K562 (cell line): Measurements from ENCODE around the gene ZNF613. TPM values are rescaled to one million over a fixed set of nuclear protein-coding genes. Genes with fewer than 3 reads are reported as not detected.

Source experiments
- ATAC-seq: fragments of 200-7000 bp; cut with Tn5 transposase; 3 replicates; pipeline ENCODE4 v1.9.1; 2020; ENCODE audit warnings: moderate library complexity
- BruUV-seq: library from RNA; stranded (reverse); fragments of 400-500 nt; replicated peaks from 2 replicates; lab custom pipeline; 2021; lab: Mats Ljungman, UMichigan
- CTCF ChIA-PET: fragments of 300-600 bp; formaldehyde crosslinking; extraction: SDS; loops from one replicate; lab custom pipeline; 2021; ENCODE audit warnings: low intra/inter-chr PET ratio; lab: Yijun Ruan, JAX
- POLR2A ChIA-PET: fragments of 300-600, 350-650 bp; sonication (Branson Sonifier 250); formaldehyde crosslinking; extraction: SDS; loops from one replicate; lab custom pipeline; 2021; ENCODE audit warnings: antibody characterized with exemption, inconsistent platforms; lab: Yijun Ruan, JAX
- DNase-seq, 4 experiments: peaks; one replicate each; pipeline versions ENCODE4 v3.0.0 to v3.0.0-alpha.2; 2011 to 2018; ENCODE audit warnings: low spot score in 3 of 4, mixed read lengths in 3 of 4; ENCODE audit errors: extremely low read depth in 1 of 4
- FAIRE-seq: peaks from 2 replicates; lab custom pipeline; 2011; peaks lifted over from hg19 to GRCh38; lab: Jason Lieb, UNC
- H2AFZ ChIP-seq: 2 replicates; pipeline ENCODE4 v1.6.0; 2011; ENCODE audit warnings: low read depth, low read length, control low read depth, inconsistent platforms
- H3K27ac ChIP-seq: fragments of 200-600 bp; 3 replicates; pipeline ENCODE4 v1.8.0; 2011; ENCODE audit warnings: low read depth, mild to moderate bottlenecking, control low read depth, inconsistent platforms, low read length, moderate library complexity, mixed read lengths; ENCODE audit errors: extremely low read depth
- H3K27me3 ChIP-seq, 2 experiments: fragments of 300-600 bp in 1 of 2; 2 replicates in 1 of 2; 3 replicates in 1 of 2; pipeline versions ENCODE4 v1.6.0 to v1.8.0; 2011; ENCODE audit warnings: inconsistent platforms in 2 of 2, low read length in 2 of 2, mild to moderate bottlenecking in 1 of 2, mixed read lengths in 1 of 2, moderate library complexity in 1 of 2; ENCODE audit not compliant: control insufficient read depth in 2 of 2, insufficient read depth in 2 of 2
- H3K36me3 ChIP-seq: fragments of 300-600 bp; 3 replicates; pipeline ENCODE4 v1.8.0; 2011; ENCODE audit warnings: mild to moderate bottlenecking, low read length, inconsistent platforms; ENCODE audit not compliant: control insufficient read depth, insufficient read depth
- H3K4me1 ChIP-seq, 2 experiments: fragments of 200-600 bp in 1 of 2; replicated peaks in 1 of 2; 2 replicates in 1 of 2; 3 replicates in 1 of 2; pipeline versions ENCODE4 v1.5.1 to v1.8.0; 2011; ENCODE audit warnings: inconsistent platforms in 2 of 2, low read length in 2 of 2, mild to moderate bottlenecking in 1 of 2, mixed read lengths in 1 of 2, moderate library complexity in 1 of 2; ENCODE audit not compliant: control insufficient read depth in 2 of 2, insufficient read depth in 2 of 2
- H3K4me2 ChIP-seq: 2 replicates; pipeline ENCODE4 v1.6.1; 2011; ENCODE audit warnings: low read length, control low read depth, inconsistent platforms, mixed read lengths; ENCODE audit not compliant: insufficient read depth
- H3K4me3 ChIP-seq: fragments of 200-600 bp; sonication (generic), shearing (Covaris generic); 2 replicates; pipeline ENCODE4 v1.5.1; 2016; ENCODE audit warnings: control low read depth, inconsistent platforms
- H3K79me2 ChIP-seq: fragments of 200-600 bp; 3 replicates; pipeline ENCODE4 v1.8.0; 2011; ENCODE audit warnings: low read length, inconsistent platforms; ENCODE audit not compliant: control insufficient read depth, insufficient read depth
- H3K9ac ChIP-seq, 2 experiments: 2 replicates each; pipeline versions ENCODE4 v1.6.0 to v1.6.1; 2011; ENCODE audit warnings: low read depth in 2 of 2, low read length in 2 of 2, control low read depth in 1 of 2, inconsistent platforms in 1 of 2, mild to moderate bottlenecking in 1 of 2, mixed read lengths in 1 of 2; ENCODE audit not compliant: insufficient read depth in 1 of 2
- H3K9me1 ChIP-seq: one replicate; pipeline ENCODE4 v1.6.0; 2011; ENCODE audit warnings: inconsistent platforms, mild to moderate bottlenecking, low read length, moderate library complexity; ENCODE audit not compliant: control insufficient read depth, insufficient read depth
- H3K9me3 ChIP-seq: replicated peaks from 2 replicates; pipeline ENCODE4 v1.5.1; 2011; ENCODE audit warnings: low read depth, low read length, inconsistent platforms; ENCODE audit not compliant: control insufficient read depth, insufficient read depth
- H4K20me1 ChIP-seq: replicated peaks from 2 replicates; pipeline ENCODE4 v1.6.1; 2011; ENCODE audit warnings: low read length, inconsistent platforms, mixed read lengths; ENCODE audit not compliant: control insufficient read depth, insufficient read depth
- CBFA2T2 ChIP-seq: fragments of 450-650 bp; conservative IDR thresholded peaks from 2 replicates; pipeline ENCODE4 v1.6.1; 2017; ENCODE audit warnings: mild to moderate bottlenecking
- CCNT2 ChIP-seq: IDR thresholded peaks from 2 replicates; pipeline ENCODE4 v1.6.1; 2011; ENCODE audit warnings: borderline replicate concordance, low read depth, mild to moderate bottlenecking, moderate library complexity, mixed read lengths, low read length; ENCODE audit not compliant: insufficient read length; ENCODE audit errors: extremely low read depth
- CEBPB ChIP-seq: fragments of 450-650 bp; IDR thresholded peaks from 2 replicates; pipeline ENCODE4 v1.6.1; 2016; ENCODE audit warnings: missing genetic modification characterization, missing compliant biosample characterization
- CREM ChIP-seq: IDR thresholded peaks from 2 replicates; pipeline ENCODE4 v1.6.1; 2014; ENCODE audit warnings: antibody characterized with exemption, low read depth
- FOS ChIP-seq: IDR thresholded peaks from 3 replicates; pipeline ENCODE4 v1.6.1; 2011; ENCODE audit not compliant: insufficient read length; ENCODE audit errors: extremely low read depth
- FOXJ2 ChIP-seq: fragments of 200-800 bp; sonication (Bioruptor generic); IDR thresholded peaks from 2 replicates; pipeline ENCODE4 v1.6.1; 2016; ENCODE audit warnings: missing genetic modification characterization, missing compliant biosample characterization
- KDM4B ChIP-seq, 2 experiments: fragments of 450-650 bp in 1 of 2; sonication (generic) in 1 of 2; IDR thresholded peaks; 2 replicates each; pipeline ENCODE4 v1.6.1; 2016 to 2017; ENCODE audit warnings: borderline replicate concordance in 2 of 2, antibody characterized with exemption in 1 of 2, low read depth in 1 of 2, mild to moderate bottlenecking in 1 of 2
- MCM3 ChIP-seq: fragments of 450-650 bp; IDR thresholded peaks from 2 replicates; pipeline ENCODE4 v1.6.1; 2016
- NELFE ChIP-seq: IDR thresholded peaks from 2 replicates; pipeline ENCODE4 v1.6.1; 2011; ENCODE audit warnings: mild to moderate bottlenecking; ENCODE audit not compliant: insufficient read depth, insufficient read length
- PPARD ChIP-seq: fragments of 250-450 bp; sonication (Bioruptor Pico); IDR thresholded peaks from 2 replicates; pipeline ENCODE4 v1.8.0; 2022; ENCODE audit warnings: inconsistent platforms, mild to moderate bottlenecking, moderate library complexity
- TFAM ChIP-seq: fragments of 250-450 bp; sonication (Bioruptor Pico); conservative IDR thresholded peaks from 2 replicates; pipeline ENCODE4 v1.5.0; 2021; ENCODE audit warnings: mild to moderate bottlenecking, moderate library complexity
- USF1 ChIP-seq: sonication (generic); formaldehyde crosslinking; IDR thresholded peaks from 2 replicates; pipeline ENCODE4 v1.9.0; 2022; ENCODE audit warnings: mild to moderate bottlenecking, missing genetic modification reagents
- ZFP30 ChIP-seq: fragments of 250-450 bp; sonication (Bioruptor Pico); IDR thresholded peaks from 2 replicates; pipeline ENCODE4 v1.8.0; 2022; ENCODE audit warnings: moderate library complexity, mild to moderate bottlenecking, inconsistent platforms, borderline replicate concordance
- ZHX1 ChIP-seq: fragments of 150-350 bp; conservative IDR thresholded peaks from 2 replicates; pipeline ENCODE4 v1.6.1; 2014; ENCODE audit warnings: low read length
- ZKSCAN3 ChIP-seq: fragments of 250-450 bp; sonication (Bioruptor Pico); IDR thresholded peaks from 2 replicates; pipeline ENCODE4 v1.4.0; 2020
- ZNF124 ChIP-seq: sonication (generic); formaldehyde crosslinking; IDR thresholded peaks from 2 replicates; pipeline ENCODE4 v1.8.1; 2022; ENCODE audit warnings: missing genetic modification reagents
- ZNF143 ChIP-seq: sonication (generic); formaldehyde crosslinking; IDR thresholded peaks from 2 replicates; pipeline ENCODE4 v1.9.0; 2022; ENCODE audit warnings: mild to moderate bottlenecking, missing genetic modification reagents
- ZNF174 ChIP-seq: fragments of 250-450 bp; sonication (Bioruptor Pico); IDR thresholded peaks from 2 replicates; pipeline ENCODE4 v1.4.0; 2020; ENCODE audit warnings: mild to moderate bottlenecking
- ZNF696 ChIP-seq: fragments of 250-450 bp; sonication (Bioruptor Pico); conservative IDR thresholded peaks from 2 replicates; pipeline ENCODE4 v1.4.0; 2020; ENCODE audit warnings: mild to moderate bottlenecking, moderate library complexity
- WGBS: fragments of 100-300 bp; shearing (Covaris generic); methylation state at CpG from one replicate; pipeline ENCODE4 v1.1.6; 2016; ENCODE audit warnings: low coverage, mixed read lengths; ENCODE audit not compliant: insufficient coverage; ENCODE audit errors: missing lambda C conversion rate; 5-methylcytosine and 5-hydroxymethylcytosine counted together
- in situ Hi-C: fragments of 300-500 bp; cut with MboI; formaldehyde crosslinking; loops from 4 replicates; pipeline ENCODE4 v1.15.0; 2018; ENCODE audit warnings: inconsistent platforms, mixed read lengths
- intact Hi-C: fragments of 100-400 bp; cut with micrococcal nuclease; formaldehyde crosslinking; loops from 2 replicates; pipeline ENCODE4 v1.14.2; 2022
- polyA plus RNA-seq, 8 experiments: library from polyadenylated mRNA; depleted of rRNA in 4 of 8; stranded (reverse) in 5 of 8; unstranded in 3 of 8; fragments of >200 nt; fragmentation: Nextera tagmentation in 2 of 8; fragmentation: Illumina TruSeq in 1 of 8; extraction: Ambion mirVana in 2 of 8; extraction: Trizol in 1 of 8; gene quantifications; 2 replicates each; pipeline versions ENCODE4 v1.2.1 to v1.2.3, GENCODE V29; 2011 to 2014; ENCODE audit warnings: inconsistent platforms in 1 of 8, missing spikeins in 1 of 8
- total RNA-seq, 7 experiments: library from RNA; depleted of rRNA in 6 of 7; stranded (reverse); fragments of >200 nt in 6 of 7; fragmentation: Illumina TruSeq in 2 of 7; extraction: Trizol in 2 of 7; gene quantifications; 2 replicates each; pipeline versions ENCODE4 v1.2.1 to v1.2.3, GENCODE V29; 2011 to 2021; ENCODE audit warnings: low replicate concordance in 1 of 7

Gene ZNF613
- total and polyA plus RNA-seq, 9 of the 15 experiments (the other 6 are each of a cell fraction or from before 2014, with no cell fraction given): 2.1 to 4.5 (median 2.7) TPM

- TF ChIP-seq ZNF143 (peak; percentile 76), KDM4B (IDR thresholded peaks at IDR 0.05; ENCODE audit: borderline replicate concordance in 2 of 2, low read depth in 1 of 2) (no peak), FOS (no peak), ZNF696 (CRISPR knock-in tag) (no peak), ZFP30 (CRISPR knock-in tag) (no peak), CEBPB (tag) (no peak), FOXJ2 (tag) (peak; percentile 76), TFAM (CRISPR knock-in tag) (no peak), ZNF174 (no peak), CREM (peak; percentile 51; the same call in 1 of the 2 replicates)
Measured at GRCh38 chr19:51986309-51987291, 59.3 kb downstream of the ZNF613 start, which contains the start of gene ZNF350 (continued).

DNA sequence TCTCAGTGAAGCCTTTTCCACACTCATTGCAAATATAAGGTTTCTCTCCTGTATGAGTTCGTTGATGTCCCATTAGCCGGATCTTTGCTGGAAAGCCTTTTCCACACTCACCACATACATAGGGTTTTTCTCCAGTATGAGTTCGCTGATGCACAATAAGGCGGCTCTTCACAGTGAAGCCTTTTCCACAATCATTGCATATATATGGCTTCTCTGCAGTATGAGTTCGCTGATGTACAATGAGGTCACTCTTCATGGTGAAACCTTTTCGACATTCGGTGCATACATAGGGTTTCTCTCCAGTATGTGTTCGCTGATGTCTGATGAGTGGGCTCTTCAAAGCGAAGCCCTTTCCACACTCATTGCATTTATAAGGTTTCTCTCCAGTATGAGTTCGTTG, 66.2 kb downstream of the ZNF613 start:
- no peak for ATAC-seq
- TF ChIP-seq PPARD (no peak), ZNF124 (no peak), ZHX1 (no peak), NELFE (no peak), CCNT2 (no peak), USF1 (no peak), ZKSCAN3 (CRISPR knock-in tag) (no peak), MCM3 (no peak), CBFA2T2 (no peak)

More for the DNA sequence above, 66.2 kb downstream of the ZNF613 start:
- Histone ChIP-seq H3K9ac (no peak overlapping the region), H4K20me1 (no peaks in the 10 kb centered on the region), H3K27ac (no peak overlapping the region), H3K4me2 (no peak overlapping the region), H3K27me3 (no peaks in the 10 kb centered on the region), H3K9me1 (no peaks in the 10 kb centered on the region), H3K4me1 (no peaks in the 10 kb centered on the region), H2AFZ (no peak overlapping the region), H3K4me3 (no peak overlapping the region), H3K36me3 (no peaks in the 10 kb centered on the region), H3K9me3 (peaks cover 21% of the 10 kb centered on the region), H3K79me2 (no peaks in the 10 kb centered on the region)
- no TSS peak for BruUV-seq
- CTCF ChIA-PET: no interaction called here
- FAIRE-seq: no peak
- no peak for DNase-seq
- POLR2A ChIA-PET: no interaction called here
- WGBS: 14% methylated on average over 10 of the region's 10 CpGs
- in situ Hi-C loops: no loop called here
- intact Hi-C loops: no loop called here
